HUES64 (cell line): ENCODE data around the gene TAAR9.
"Not testable (repeated sequence)": the region's sequence is repeated elsewhere in the genome, so short reads cannot be mapped to it uniquely, and the experiment has no call there.

Experiments
- H3K27ac ChIP-seq: 2 replicates; pipeline ENCODE4 v1.7.0; 2013; ENCODE audit warnings: low read depth, low read length, inconsistent platforms
- H3K27me3 ChIP-seq: 2 replicates; pipeline ENCODE4 v1.6.1; 2013; ENCODE audit warnings: mild to moderate bottlenecking, low read length; ENCODE audit not compliant: insufficient read depth
- H3K36me3 ChIP-seq: 2 replicates; pipeline ENCODE4 v1.6.1; 2013; ENCODE audit warnings: mild to moderate bottlenecking, low read length; ENCODE audit not compliant: insufficient read depth
- H3K4me1 ChIP-seq: 2 replicates; pipeline ENCODE4 v1.6.1; 2013; ENCODE audit warnings: mild to moderate bottlenecking, low read length, moderate library complexity; ENCODE audit not compliant: insufficient read depth
- H3K4me3 ChIP-seq: 2 replicates; pipeline ENCODE4 v1.5.1; 2013; ENCODE audit warnings: mild to moderate bottlenecking, low read length, moderate library complexity
- H3K9ac ChIP-seq: 2 replicates; pipeline ENCODE4 v1.6.1; 2013; ENCODE audit warnings: mild to moderate bottlenecking, low read depth, low read length
- H3K9me3 ChIP-seq: 2 replicates; pipeline ENCODE4 v1.6.1; 2013; ENCODE audit warnings: low read depth, low read length; ENCODE audit not compliant: insufficient read depth
- WGBS: fragments of 150-250, 120-280 bp; methylation state at CpG from one replicate; pipeline ENCODE4 v1.1.7; 2013; ENCODE audit warnings: missing lambda C conversion rate; 5-methylcytosine and 5-hydroxymethylcytosine counted together

The TAAR9 gene

DNA sequence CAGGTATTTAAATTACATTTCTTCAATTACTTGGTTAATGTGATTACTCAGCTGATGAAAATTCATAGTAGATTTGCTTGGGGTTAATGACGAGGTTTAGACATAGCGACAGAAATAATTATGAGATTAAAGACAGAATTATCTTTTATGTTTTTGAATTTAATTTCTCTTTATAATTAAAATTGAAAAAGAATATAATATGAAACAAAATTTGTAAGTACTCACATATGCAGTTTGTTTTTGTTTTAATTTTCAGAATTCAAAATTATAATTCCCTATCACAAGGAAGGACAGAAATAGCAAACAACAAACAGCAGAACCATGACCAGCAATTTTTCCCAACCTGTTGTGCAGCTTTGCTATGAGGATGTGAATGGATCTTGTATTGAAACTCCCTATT, 14.3 kb downstream of the TAAR9 start, which contains the start of gene TAAR8:
TAAR8 (plus strand) TSS at position 301 of the 400 bp plus-strand sequence; CDS start at position 322, 21 bp downstream.
- WGBS, result no CpG with 5 or more reads among the region's 2 CpGs
- Histone ChIP-seq H3K4me3 (no peak within 1 kb of the TSS), H3K27me3 (no peaks in the 10 kb centered on the region)

GRCh38 chr6:132560087-132560486, 22.0 kb downstream of the TAAR9 start:
- not testable (repeated sequence) for H3K27me3 ChIP-seq, H3K9me3 ChIP-seq, H3K4me1 ChIP-seq, H3K4me3 ChIP-seq, H3K9ac ChIP-seq, H3K27ac ChIP-seq, H3K36me3 ChIP-seq
- WGBS, result 100% methylated on average over 3 of the region's 3 CpGs

More for the DNA sequence above, 14.3 kb downstream of the TAAR9 start, which contains the start of gene TAAR8:
- Histone ChIP-seq H3K4me1 (peaks cover 12% of the 10 kb centered on the region; the same call in 1 of the 2 replicates), H3K9ac (no peak within 1 kb of the TSS), H3K9me3 (no peaks in the 10 kb centered on the region), H3K36me3 (no peaks in the 10 kb centered on the region), H3K27ac (no peak within 1 kb of the TSS)

DNA sequence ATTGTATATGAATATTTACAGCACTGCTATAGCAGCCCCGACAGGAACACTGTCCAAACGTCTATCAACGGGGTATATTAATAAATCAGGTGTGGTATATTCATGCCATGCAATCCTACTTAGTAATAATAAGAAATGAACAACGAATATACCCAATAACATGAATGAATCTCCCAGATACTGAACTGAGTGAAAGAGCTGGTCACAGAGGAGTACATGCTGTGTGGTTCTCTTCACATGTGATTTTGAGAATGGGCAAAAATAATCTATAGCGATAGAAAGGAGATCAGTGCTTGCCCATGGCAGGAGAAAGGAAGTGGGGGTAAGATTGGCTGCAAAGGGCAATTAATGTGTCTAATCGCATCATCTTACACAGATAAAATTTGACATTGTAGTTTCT, 28.3 kb downstream of the TAAR9 start:
- 86% methylated on average over 2 of the region's 6 CpGs for WGBS
- H3K9me3 ChIP-seq, result no peaks in the 10 kb centered on the region

GRCh38 chr6:132567566-132567965, 29.5 kb downstream of the TAAR9 start:
- no peaks in the 10 kb centered on the region for H3K27me3 ChIP-seq
- H3K4me3 ChIP-seq, result no peak overlapping the region
- H3K36me3 ChIP-seq, result no peaks in the 10 kb centered on the region
- no peak overlapping the region for H3K27ac ChIP-seq
- WGBS, result 95% methylated on average over 1 of the region's 1 CpG
- H3K9me3 ChIP-seq, result no peaks in the 10 kb centered on the region
- H3K9ac ChIP-seq, result no peak overlapping the region
- H3K4me1 ChIP-seq, result peaks cover 21% of the 10 kb centered on the region

More for the DNA sequence above, 28.3 kb downstream of the TAAR9 start:
- Histone ChIP-seq H3K9ac (no peak overlapping the region), H3K36me3 (no peaks in the 10 kb centered on the region), H3K27me3 (no peaks in the 10 kb centered on the region), H3K4me1 (peaks cover 17% of the 10 kb centered on the region), H3K4me3 (no peak overlapping the region), H3K27ac (no peak overlapping the region)

DNA sequence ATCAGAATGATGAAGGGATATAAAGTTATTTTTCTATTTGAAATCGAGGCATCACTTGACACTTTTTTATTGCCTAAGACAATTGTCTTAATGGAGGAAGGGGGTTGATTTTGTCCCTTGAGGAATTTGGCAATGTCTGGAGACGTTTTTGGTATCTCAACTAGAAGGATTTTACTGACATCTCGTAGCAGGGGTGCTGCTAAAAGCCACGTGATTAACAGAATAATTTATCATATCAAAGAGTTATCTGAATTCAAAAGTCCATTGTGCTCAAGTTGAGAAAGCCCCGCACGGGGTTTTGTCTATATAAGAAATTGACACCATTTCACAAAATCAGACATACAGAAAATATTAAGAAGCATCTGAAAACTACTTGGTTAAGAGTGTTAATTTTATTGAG, 30.5 kb downstream of the TAAR9 start:
- Histone ChIP-seq H3K36me3 (no peaks in the 10 kb centered on the region), H3K4me3 (no peak overlapping the region)

GRCh38 chr6:132569170-132569569, 31.1 kb downstream of the TAAR9 start:
- no peaks in the 10 kb centered on the region for H3K27me3 ChIP-seq
- WGBS, result 65% methylated on average over 4 of the region's 4 CpGs
- peaks cover 21% of the 10 kb centered on the region for H3K4me1 ChIP-seq

More for the DNA sequence above, 30.5 kb downstream of the TAAR9 start:
- no peak overlapping the region for H3K9ac ChIP-seq
- no peak overlapping the region for H3K27ac ChIP-seq
- H3K4me1 ChIP-seq, result peaks cover 21% of the 10 kb centered on the region
- no peaks in the 10 kb centered on the region for H3K27me3 ChIP-seq
- WGBS, result 70% methylated on average over 4 of the region's 6 CpGs
- H3K9me3 ChIP-seq, result no peaks in the 10 kb centered on the region

GRCh38 chr6:132570221-132570777, 32.2 kb downstream of the TAAR9 start, which contains the start of gene TAAR6:
TSS of gene TAAR6 (plus strand) at chr6:132570322. CDS start at chr6:132570322, 0 bp downstream.
- Histone ChIP-seq H3K36me3 (no peaks in the 10 kb centered on the region), H3K4me1 (peaks cover 21% of the 10 kb centered on the region), H3K27me3 (no peaks in the 10 kb centered on the region), H3K27ac (no peak within 1 kb of the TSS), H3K9me3 (no peaks in the 10 kb centered on the region), H3K4me3 (no peak within 1 kb of the TSS), H3K9ac (no peak within 1 kb of the TSS)
- 91% methylated on average over 15 of the region's 15 CpGs for WGBS

More at GRCh38 chr6:132569170-132569569, 31.1 kb downstream of the TAAR9 start:
- Histone ChIP-seq H3K36me3 (no peaks in the 10 kb centered on the region), H3K9ac (no peak overlapping the region), H3K27ac (no peak overlapping the region), H3K9me3 (no peaks in the 10 kb centered on the region), H3K4me3 (no peak overlapping the region)

- Histone ChIP-seq H3K27ac (no peak overlapping the region), H3K9ac (no peak overlapping the region), H3K36me3 (no peaks in the 10 kb centered on the region), H3K4me1 (peaks cover 21% of the 10 kb centered on the region), H3K4me3 (no peak overlapping the region), H3K9me3 (no peaks in the 10 kb centered on the region), H3K27me3 (no peaks in the 10 kb centered on the region)
Observed at GRCh38 chr6:132571774-132572173, 33.7 kb downstream of the TAAR9 start.

- Histone ChIP-seq H3K36me3 (no peaks in the 10 kb centered on the region), H3K9ac (no peak overlapping the region), H3K27ac (no peak overlapping the region), H3K4me1 (peaks cover 6% of the 10 kb centered on the region), H3K27me3 (no peaks in the 10 kb centered on the region), H3K4me3 (no peak overlapping the region), H3K9me3 (no peaks in the 10 kb centered on the region)
- no CpG with 5 or more reads among the region's 1 CpG for WGBS
Observed at GRCh38 chr6:132584698-132585097, 46.6 kb downstream of the TAAR9 start.

- WGBS, result 86% methylated on average over 1 of the region's 2 CpGs
- Histone ChIP-seq H3K4me1 (peaks cover 3% of the 10 kb centered on the region), H3K27me3 (no peaks in the 10 kb centered on the region)
Observed at GRCh38 chr6:132587424-132587823, 49.3 kb downstream of the TAAR9 start.

More at GRCh38 chr6:132587424-132587823, 49.3 kb downstream of the TAAR9 start:
- Histone ChIP-seq H3K27ac (no peak overlapping the region), H3K9me3 (no peaks in the 10 kb centered on the region), H3K36me3 (no peaks in the 10 kb centered on the region), H3K4me3 (no peak overlapping the region), H3K9ac (no peak overlapping the region)
